SK-N-DZ (cell line): Measurements from ENCODE around the gene APEX1.
A peak's percentile ranks its signal among the peaks of the same experiment; 100 is the strongest.
"Not testable (repeated sequence)": the region's sequence is repeated elsewhere in the genome, so short reads cannot be mapped to it uniquely, and the experiment has no call there.

Experiments
- DNase-seq: peaks from one replicate; pipeline ENCODE4 v3.0.0-alpha.2; 2015; ENCODE audit warnings: low spot score

Gene APEX1

DNA sequence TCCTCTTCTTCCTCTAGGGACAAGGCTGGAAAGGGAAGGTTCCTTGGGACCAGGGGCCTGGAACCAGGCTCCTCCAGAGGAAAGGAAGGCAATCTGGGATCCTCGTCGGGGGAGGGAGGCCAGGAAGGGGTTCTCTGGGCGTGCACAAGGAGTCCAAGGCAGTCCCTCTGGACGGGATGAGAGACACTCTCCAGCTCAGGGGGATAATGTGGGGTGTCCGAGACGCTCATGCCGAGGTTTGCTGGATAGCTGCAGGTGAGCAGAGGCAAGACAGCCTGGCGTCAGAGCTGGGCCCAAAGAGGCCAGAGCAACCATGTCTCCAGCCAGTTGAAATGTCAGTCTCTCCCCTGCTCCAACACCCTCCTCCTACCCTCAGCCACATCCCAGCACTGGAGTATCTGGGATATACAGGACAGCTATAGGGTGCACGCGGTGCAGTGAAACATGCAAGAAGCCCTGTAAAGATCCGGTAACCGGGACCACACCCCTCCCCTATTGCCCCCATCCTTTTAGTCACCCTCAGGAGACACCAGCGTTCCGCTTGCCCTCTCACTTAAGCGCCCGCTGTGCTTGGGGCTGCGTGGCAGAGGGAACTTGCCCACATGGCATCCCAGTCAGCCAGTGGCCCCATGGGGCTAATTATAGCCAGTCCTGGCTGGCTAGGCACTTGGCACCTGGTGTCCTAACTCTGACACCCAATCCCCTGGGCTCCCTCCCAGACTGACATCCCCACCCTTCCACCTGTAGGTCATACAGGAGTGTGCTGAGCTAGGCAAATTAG lies 19.3 kb upstream of the APEX1 start, which contains the start of gene KLHL33:
Gene KLHL33, minus strand, starts transcription at position 585 of the 781 bp plus-strand sequence. Its CDS starts 355 bp downstream, at position 230.
- no peak for DNase-seq

DNA sequence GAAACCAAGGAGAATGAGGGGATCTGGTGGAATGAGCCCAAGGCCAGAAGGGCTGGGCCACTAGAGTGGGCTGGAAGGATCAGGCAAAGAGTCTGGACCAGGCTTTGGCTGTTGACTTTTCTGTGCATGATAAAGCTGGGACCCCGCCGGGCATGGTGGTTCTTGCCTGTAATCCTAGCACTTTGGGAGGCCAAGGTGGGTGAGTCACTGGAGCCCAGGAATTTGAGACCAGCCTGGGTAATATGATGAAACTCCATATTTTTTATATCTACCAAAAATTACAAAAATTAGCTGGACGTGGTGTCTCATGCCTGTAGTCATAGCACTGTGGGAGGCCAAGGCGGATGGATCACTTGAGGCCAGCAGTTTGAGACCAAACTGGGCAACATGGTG lies 18.7 kb upstream of the APEX1 start:
- no peak for DNase-seq

DNA sequence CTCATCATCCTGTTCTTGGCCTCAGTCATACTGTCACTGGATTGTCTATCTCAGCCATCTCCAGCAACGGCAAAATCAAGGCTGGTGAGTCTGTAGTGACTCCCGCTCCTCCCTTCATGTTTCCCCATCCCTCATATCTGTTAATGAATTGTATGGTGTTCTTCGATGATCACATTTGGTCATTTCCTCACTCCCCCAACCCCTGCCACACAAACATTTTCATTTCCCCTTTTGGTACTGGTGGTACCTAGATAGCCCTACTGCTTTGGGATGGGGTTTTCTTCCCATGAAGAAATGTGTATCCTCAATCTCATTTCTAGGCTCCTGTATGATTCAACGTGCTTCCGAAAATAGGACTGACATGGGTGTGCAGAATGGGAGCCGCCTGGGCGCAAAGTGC lies 16.4 kb upstream of the APEX1 start:
- no peak for DNase-seq

DNA sequence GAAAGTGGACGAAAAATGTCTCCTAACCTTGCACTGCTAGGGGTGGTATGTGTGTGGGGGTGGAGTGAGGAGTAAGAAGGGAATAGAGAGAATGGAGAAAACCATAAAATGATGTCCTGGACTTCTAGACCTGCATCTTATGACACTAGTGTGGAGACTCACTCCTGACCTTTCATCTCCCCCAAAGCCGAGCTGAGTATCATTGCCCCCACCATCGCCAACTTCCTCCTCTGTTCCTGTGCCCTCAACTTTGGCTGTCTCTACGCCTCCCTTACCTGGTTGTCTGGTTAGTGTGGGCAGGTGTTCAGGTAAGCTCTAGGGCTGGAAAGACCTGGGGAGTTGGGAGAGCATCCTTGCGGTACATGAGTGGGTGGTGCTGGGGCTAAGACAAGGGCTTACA lies 14.6 kb upstream of the APEX1 start:
- no peak for DNase-seq

DNA sequence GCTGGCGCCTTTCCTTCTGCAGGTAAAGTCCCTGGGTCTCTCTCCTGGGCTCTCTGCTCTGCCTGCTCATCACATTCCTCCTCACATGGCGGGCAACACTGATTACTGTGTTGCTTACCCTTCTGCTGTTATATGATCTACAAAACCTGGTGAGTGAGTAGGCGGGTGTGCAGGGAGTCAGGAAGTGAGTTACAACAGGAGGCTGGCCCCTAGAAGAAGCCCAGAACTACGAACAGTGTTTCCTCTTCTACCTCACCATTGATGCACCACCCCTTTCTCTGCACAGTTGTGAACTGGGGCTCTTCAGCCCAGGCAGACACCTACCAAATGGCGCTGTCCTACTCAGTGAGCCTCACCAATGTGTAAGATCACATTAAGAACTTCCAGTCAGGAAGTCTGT lies 14.1 kb upstream of the APEX1 start:
- DNase-seq, result no peak

DNA sequence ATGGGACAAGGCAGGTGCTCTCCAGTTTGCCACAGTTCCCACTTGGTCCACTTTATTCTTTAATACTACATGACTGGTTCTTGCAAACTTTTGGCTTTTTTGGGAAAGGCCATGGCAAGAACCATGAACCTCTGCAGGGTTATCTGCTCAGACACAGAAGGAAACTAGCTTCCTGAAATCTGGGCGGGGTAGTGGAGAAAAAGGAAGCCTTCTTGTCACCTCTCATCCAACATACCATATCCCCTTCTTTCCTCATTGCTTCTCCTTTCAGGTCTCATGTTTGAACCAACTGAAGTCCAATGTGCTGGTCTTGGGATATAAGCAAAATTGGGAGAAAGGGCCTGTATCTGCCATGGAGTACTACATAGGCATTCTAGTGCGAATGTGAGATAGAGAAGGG lies 13.6 kb upstream of the APEX1 start:
- no peak for DNase-seq

DNA sequence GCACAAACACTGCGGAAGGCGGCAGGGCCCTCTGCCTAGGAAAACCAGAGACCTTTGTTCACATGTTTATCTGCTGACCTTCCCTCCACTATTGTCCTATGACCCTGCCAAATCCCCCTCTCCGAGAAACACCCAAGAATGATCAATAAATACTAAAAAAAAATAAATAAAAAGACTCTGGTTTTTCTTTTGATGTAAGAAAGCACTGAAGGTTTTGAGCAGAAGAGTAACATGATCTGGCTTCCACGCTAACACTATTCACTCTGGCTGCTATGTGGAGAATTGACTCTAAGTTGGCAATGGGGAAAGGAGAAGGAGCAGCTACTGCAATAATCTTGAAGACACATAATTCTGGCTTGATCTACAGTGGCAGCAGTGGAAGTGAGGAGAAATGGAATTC lies 11.4 kb upstream of the APEX1 start:
- DNase-seq, result not testable (repeated sequence)

DNA sequence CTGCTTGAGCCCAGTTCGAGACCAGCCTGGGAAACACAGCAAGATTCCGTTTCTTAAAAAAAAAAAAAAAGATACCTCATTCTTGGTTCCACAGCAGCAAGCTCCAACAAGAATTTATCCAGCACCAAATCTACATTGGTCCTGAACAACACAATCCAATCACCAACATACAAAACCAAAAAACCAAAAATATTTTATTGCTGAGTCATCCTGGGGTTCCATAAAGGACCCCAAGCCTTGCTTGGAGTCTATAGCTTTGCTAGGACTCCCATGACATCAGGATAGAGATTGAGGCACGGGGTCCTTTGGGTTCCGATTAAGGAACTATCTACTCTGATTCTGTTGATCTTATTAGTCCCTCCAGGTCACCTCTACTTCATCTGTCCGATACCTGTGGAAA lies 8.1 kb upstream of the APEX1 start:
- DNase-seq, result no peak

DNA sequence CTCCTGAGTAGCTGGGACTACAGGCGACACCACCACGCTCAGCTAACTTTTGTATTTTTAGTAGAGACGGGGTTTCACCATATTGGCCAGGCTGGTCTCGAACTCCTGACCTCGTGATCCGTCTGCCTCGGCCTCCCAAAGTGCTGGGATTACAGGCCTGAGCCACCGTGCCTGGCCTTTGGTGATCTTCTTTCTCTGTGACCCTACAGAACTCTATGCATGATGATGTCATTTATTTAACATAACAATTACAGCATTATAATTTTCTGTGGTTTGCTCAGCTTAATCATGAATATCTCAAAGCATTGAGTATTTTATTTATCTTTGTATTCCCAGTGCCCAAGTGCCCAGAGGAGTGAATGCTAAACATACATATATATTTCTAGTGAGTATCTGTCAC lies 2.2 kb upstream of the APEX1 start:
- not testable (repeated sequence) for DNase-seq

DNA sequence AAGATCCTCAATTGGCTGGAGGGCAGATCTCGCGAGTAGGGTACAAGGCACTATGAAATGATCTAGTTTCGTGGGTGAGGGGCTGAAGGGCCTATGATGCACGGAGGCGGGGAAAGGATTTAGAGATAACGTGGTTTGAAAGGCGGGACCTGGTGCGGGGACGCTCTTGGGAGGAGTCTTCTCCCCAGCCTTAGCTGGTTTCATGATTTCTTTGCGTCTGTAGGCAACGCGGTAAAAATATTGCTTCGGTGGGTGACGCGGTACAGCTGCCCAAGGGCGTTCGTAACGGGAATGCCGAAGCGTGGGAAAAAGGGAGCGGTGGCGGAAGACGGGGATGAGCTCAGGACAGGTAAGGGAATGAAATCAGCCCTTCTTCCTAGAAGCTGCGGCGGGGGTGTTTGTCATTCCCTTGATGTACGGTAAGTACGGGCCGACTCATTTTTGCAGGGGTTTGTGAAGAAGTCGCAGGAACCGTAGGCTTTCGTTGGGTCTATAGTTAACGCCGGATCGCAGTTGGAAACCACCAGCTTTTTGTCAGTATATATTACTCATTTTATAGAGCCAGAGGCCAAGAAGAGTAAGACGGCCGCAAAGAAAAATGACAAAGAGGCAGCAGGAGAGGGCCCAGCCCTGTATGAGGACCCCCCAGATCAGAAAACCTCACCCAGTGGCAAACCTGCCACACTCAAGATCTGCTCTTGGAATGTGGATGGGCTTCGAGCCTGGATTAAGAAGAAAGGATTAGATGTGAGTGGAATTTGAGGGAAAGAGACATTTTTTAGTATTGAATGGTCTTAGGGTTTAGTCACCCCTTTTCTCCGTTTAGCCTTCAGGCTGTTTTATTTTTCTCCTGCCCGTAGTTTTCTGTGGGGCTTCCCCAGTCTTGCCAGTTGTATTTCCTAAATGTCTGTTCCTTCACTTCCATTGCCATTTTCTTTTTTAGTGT lies 602 bp downstream of the APEX1 start:
- DNase-seq, result no peak

DNA sequence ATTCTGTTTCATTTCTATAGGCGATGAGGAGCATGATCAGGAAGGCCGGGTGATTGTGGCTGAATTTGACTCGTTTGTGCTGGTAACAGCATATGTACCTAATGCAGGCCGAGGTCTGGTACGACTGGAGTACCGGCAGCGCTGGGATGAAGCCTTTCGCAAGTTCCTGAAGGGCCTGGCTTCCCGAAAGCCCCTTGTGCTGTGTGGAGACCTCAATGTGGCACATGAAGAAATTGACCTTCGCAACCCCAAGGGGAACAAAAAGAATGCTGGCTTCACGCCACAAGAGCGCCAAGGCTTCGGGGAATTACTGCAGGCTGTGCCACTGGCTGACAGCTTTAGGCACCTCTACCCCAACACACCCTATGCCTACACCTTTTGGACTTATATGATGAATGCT lies 1.9 kb downstream of the APEX1 start:
- no peak for DNase-seq

DNA sequence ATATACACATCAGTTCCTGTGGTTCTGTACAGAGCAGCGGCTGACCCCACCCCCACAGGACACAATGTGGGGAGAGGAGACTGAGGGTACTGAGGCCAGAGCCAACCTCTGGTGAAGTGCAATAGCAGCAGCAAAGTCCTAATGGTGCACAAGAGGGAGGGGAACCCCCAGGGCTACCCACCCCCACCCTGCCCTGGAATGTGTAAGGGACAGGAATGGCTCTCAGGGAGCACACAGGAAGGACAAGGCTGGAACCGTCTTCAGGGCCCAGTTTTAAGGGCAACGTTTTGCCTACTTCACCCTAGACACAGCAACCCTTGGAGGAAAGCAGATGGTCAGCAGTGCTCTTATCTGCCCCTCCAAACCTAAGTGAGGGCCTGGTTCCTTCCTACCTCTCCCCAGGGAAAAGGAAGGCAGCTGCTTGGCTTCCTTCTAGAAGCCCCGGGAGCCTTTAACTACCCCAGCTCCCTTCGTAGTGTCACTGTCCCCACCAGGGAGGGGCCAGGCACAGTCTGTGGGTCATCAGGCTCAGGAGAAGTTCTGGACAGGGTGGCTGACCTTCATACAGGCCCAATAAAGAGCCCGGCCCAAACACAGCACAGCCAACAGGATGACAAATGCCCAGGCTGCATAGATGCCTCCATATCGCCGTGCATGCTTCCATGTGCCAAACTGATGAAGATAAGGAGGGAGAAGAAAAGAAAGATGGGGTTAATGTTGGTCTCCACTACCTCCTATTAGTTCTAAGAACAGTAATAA lies 3.2 kb downstream of the APEX1 start:
- DNase-seq, result no peak

DNA sequence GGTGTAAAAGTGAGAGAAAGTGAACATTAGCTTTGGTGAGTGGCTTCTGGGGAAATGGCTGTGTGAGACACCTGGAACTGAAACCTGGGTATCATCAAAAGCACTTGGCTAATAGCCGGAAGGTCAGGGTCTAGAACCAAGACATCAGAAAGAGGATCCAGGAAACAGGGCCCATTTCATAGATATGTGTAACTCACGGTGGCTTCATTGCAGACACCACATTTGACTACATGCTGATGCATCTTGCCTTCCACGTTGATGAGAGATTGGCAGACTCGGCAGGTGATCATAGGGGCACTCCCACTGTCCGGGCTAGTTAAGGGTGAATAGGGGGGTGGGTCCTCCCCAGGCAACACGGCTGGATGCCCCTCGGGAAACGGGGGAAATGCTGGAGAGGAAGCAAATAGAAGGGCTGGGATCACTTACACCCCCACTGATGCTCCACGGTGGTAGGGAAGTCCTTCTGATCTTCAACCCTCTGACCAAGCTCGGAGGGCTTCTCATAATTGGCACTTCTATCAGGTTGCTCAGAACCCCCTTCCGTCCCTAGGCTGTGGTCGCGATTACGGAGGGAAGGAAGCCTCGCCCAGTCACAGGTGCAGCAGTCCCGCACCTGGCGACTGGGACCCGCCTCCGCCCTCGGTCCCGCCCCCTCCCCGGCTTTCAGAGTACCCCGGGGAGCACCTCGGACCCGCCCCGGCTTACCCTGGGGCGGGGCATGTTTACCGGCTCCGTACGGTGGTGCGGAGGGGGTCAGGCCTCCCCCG lies 5.6 kb downstream of the APEX1 start:
- no peak for DNase-seq

DNA sequence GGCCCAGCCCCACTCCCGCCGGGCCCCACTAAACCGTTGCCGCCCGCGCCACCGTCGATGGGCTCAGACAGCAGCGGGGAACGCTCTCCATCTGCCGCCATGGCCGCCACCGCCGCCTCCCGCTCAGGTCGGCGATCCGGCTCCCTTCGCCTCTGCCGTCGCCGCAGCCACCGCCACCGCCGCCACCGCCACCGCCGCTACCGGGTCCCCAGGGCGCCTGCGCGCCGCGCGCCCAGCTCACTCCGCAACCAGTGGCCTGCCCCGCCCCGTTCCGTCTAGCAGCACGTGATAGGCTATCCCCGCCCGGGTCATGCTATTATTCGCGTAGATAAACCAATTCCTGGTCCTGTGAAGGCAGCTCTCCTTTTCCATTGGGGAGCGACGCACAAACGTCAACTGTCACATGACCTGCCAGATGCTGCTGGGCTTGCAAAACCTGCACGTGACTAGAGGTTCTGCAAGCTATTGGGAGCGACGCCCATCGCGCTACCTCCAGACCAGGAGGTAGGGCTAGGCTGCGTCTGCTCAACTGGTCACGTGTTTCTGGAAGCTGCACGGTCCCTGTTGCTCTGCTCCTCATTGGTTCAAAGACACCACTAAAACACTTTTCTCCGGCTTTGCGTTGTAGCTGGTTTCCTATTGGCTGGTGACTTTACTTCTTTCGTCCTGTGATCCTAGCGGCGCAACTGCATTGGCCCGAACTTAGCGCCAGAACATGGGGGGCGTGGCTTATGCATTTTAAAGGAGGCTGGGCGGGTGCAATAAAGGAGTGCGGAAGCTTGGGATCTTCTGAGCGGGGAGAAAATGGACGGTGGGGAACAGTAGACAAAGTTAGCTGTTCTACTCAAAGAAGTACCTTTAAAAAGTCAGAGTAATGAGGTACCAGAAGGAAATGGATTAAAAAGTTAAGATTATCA lies 6.5 kb downstream of the APEX1 start, which contains the start of gene PIP4P1:
Gene PIP4P1, minus strand, starts transcription at position 210 of the 917 bp plus-strand sequence. Its CDS starts 109 bp downstream, at position 101.
- DNase-seq, result peak; percentile 100

DNA sequence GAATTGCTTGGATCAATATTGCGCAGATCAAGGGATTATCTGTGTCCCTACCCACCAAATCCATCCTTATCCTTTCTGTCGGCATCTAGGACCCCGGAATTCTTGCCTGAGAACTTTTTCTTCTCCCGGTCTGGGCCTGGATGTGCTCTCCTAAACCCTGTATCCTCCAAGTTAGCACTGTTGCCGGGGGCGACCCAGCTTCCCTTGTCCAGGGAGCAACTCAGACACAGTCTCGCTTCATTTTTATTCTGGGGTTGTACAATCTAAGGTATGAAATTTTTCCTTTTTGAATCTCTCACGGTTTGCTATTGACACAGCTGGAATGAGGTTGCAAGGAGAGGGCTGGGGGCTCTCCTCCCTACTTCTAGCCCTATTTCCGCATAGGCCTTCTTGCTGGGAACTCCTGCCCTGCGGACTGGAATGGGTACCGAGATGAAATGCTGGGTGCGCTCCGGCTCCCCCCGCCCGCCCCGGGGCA lies 13.8 kb downstream of the APEX1 start:
- no peak for DNase-seq

DNA sequence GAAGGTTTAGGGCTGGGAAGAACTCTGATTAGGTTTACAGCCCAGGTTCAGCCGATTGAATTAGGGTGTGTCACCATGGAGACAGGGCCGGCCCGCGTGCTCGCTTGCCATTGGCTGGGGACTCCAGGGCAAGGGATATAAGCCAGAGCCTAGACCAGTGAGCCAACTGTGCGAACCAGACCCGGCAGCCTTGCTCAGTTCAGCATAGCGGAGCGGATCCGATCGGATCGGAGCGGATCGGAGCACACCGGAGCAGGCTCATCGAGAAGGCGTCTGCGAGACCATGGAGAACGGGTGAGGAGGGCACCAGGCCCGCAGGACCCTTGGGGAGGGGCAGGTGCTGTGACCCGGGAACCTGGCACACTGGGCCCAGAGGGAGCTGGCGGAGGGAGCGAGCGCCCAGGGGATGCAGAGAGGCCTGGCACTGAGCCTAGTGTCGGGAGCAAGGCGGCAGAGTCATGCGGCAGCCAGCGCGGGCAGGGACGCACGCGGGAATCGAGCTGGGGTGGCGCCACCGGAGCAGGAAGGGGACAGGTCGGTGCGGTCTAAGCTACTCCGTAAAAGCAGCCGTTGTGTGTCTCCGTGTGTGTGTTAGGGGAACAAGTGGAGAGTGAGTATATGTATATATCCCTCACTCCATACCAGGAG lies 14.3 kb downstream of the APEX1 start, which contains the start of gene PNP:
Gene PNP, plus strand, starts transcription at position 165 of the 648 bp plus-strand sequence. Its CDS starts 119 bp downstream, at position 284.
- peak; percentile 96 for DNase-seq

DNA sequence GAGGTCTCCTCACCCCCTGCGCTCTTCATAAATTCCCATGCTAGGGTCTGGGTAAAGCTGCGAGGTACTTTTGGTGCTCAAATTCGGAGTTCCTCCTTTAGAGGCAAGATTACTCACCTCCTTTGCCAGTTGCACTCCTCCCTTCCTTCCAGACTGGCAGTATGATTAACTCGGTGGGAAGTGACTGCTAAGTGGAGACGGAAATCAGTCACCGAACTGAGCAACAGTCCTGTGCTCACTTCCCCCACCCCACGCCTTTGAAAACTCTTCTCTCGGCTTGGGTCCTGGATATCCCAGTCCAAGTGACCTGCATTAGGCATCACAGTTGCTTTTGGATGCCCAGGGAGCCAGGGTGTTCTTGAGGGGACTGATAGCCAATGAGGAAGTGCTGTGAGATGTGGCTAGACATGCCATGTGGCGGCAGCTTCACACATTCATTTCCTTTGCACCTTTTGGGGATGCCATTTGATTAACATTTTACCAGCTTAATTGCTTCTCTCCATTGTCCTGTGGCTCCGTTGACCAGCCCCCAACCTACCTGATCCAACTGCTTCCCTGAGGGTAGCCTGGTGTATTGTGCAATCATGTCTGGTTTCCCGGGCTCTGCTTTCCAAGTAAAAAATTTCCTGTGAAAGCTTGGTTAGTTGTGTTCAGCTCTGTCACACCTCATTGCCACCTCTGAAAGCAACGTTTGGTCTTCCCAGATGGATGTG lies 15.0 kb downstream of the APEX1 start:
- peak; percentile 33 for DNase-seq

DNA sequence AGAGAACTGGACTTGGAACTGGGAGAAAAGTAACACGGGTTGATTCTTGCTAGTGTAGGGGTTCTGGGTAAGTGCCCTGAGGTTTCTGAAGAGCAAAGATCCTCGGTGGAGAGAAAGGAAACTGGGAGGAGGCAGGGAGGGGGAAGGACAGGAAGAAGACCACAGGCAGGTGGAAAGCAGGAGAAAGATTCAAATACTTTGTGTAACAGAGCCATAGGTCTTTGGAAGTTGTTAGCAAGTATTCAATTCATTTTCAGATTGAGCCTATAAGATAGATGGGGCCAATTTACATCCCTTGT lies 15.5 kb downstream of the APEX1 start:
- DNase-seq, result peak; percentile 12
